H1 (cell line): ENCODE results near the gene SGCD.

Experiments used
- POLR2A ChIP-seq, 2 experiments: IDR thresholded peaks; 1 replicate in 1 of 2; 2 replicates in 1 of 2; pipeline ENCODE4 v1.6.1; 2011; ENCODE audit warnings: low read depth in 2 of 2, low read length in 2 of 2, mild to moderate bottlenecking in 2 of 2; ENCODE audit errors: control extremely low read depth in 1 of 2
- SRF ChIP-seq: IDR thresholded peaks from 2 replicates; pipeline ENCODE4 v1.6.1; 2011; ENCODE audit warnings: mild to moderate bottlenecking, low read depth, low read length, moderate library complexity

GRCh38 chr5:156419661-156420060 lies 92.7 kb downstream of the SGCD start:
- TF ChIP-seq POLR2A (IDR thresholded peaks at IDR 0.05; ENCODE audit: control extremely low read depth in 1 of 2, low read depth in 2 of 2, low read length in 2 of 2) (no peak), SRF (no peak)
